GM18520 (cell line): ENCODE results near the gene HOXB7.

ENCODE experiments used
- ATAC-seq: cut with Tn5 transposase; IDR thresholded peaks from one replicate; pipeline ENCODE4 v1.9.1; 2021; ENCODE audit not compliant: unreplicated experiment

The HOXB7 gene

GRCh38 chr17:48569674-48570324, 41.0 kb downstream of the HOXB7 start:
- ATAC-seq, result no peak

GRCh38 chr17:48569240-48569582, 41.6 kb downstream of the HOXB7 start:
- ATAC-seq, result no peak

- no peak for ATAC-seq
Observed at GRCh38 chr17:48568499-48569239, 42.1 kb downstream of the HOXB7 start.

- ATAC-seq, result no peak
Observed at GRCh38 chr17:48567646-48568354, 43.0 kb downstream of the HOXB7 start.

- no peak for ATAC-seq
Observed at GRCh38 chr17:48567209-48567608, 43.6 kb downstream of the HOXB7 start.

GRCh38 chr17:48566717-48567116, 44.1 kb downstream of the HOXB7 start:
- no peak for ATAC-seq

- ATAC-seq, result no peak
Observed at GRCh38 chr17:48565925-48566710, 44.7 kb downstream of the HOXB7 start.

- ATAC-seq, result no peak
Observed at GRCh38 chr17:48565022-48565554, 45.7 kb downstream of the HOXB7 start.

- no peak for ATAC-seq
Observed at GRCh38 chr17:48564188-48565021, 46.4 kb downstream of the HOXB7 start.

- ATAC-seq, result no peak
Observed at GRCh38 chr17:48563867-48564187, 47.0 kb downstream of the HOXB7 start.

- ATAC-seq, result no peak
Observed at GRCh38 chr17:48563385-48563838, 47.4 kb downstream of the HOXB7 start.

GRCh38 chr17:48562934-48563333, 47.9 kb downstream of the HOXB7 start:
- ATAC-seq, result no peak

GRCh38 chr17:48561884-48562810, 48.7 kb downstream of the HOXB7 start:
- ATAC-seq, result no peak

GRCh38 chr17:48559840-48560817, 50.7 kb downstream of the HOXB7 start:
- no peak for ATAC-seq

- no peak for ATAC-seq
Observed at GRCh38 chr17:48559122-48559839, 51.5 kb downstream of the HOXB7 start.

GRCh38 chr17:48558831-48559121, 52.0 kb downstream of the HOXB7 start:
- ATAC-seq, result no peak

GRCh38 chr17:48558057-48558830, 52.6 kb downstream of the HOXB7 start:
- no peak for ATAC-seq
